Choroid plexus epithelial cell (primary cell): Measurements from ENCODE around the gene ECE2.

ENCODE experiments used
- DNase-seq: peaks from one replicate; pipeline ENCODE4 v3.0.0-alpha.2; 2010; ENCODE audit warnings: low read depth
- H3K4me3 ChIP-seq: 2 replicates; pipeline ENCODE4 v1.5.1; 2011; ENCODE audit warnings: low read depth, mild to moderate bottlenecking, control low read depth, low read length, moderate library complexity
- CTCF ChIP-seq: conservative IDR thresholded peaks from 2 replicates; pipeline ENCODE4 v1.5.1; 2011; ENCODE audit warnings: low read depth, mild to moderate bottlenecking, control low read depth, inconsistent platforms, low read length, moderate library complexity

Gene ECE2

GRCh38 chr3:184321666-184322065 is 45.8 kb downstream of the ECE2 start:
- no peak overlapping the region for H3K4me3 ChIP-seq
- TF ChIP-seq CTCF = no peak
- DNase-seq = no peak

- no peak overlapping the region for H3K4me3 ChIP-seq
- DNase-seq = no peak
- no peak for TF ChIP-seq CTCF
Measured at GRCh38 chr3:184322731-184323487, 47.1 kb downstream of the ECE2 start.

- no peak for DNase-seq
- no peak for TF ChIP-seq CTCF
- no peak overlapping the region for H3K4me3 ChIP-seq
Measured at GRCh38 chr3:184323696-184324095, 47.9 kb downstream of the ECE2 start.

- no peak overlapping the region for H3K4me3 ChIP-seq
- no peak for DNase-seq
- TF ChIP-seq CTCF = no peak
Measured at GRCh38 chr3:184325269-184325668, 49.4 kb downstream of the ECE2 start.

- no peak for TF ChIP-seq CTCF
- DNase-seq = no peak
- no peak overlapping the region for H3K4me3 ChIP-seq
Measured at GRCh38 chr3:184325715-184326369, 50.0 kb downstream of the ECE2 start.

- H3K4me3 ChIP-seq = no peak overlapping the region
- TF ChIP-seq CTCF = no peak
- no peak for DNase-seq
Measured at GRCh38 chr3:184327171-184327570, 51.3 kb downstream of the ECE2 start.

- no peak for TF ChIP-seq CTCF
- H3K4me3 ChIP-seq = no peak overlapping the region
- DNase-seq = no peak
Measured at GRCh38 chr3:184328516-184328915, 52.7 kb downstream of the ECE2 start.
